Heart left ventricle (tissue), 16 donors: ENCODE data around the gene PTPN3. TPM values are rescaled to one million over a fixed set of nuclear protein-coding genes. Genes with fewer than 3 reads are reported as not detected.

Experiments
- ATAC-seq, 4 donors: fragments of 200-7000 bp; cut with Tn5 transposase; one replicate each; pipeline ENCODE4 v1.9.1; 2020 to 2022; ENCODE audit warnings: moderate library complexity in 4 of 4, mild to moderate bottlenecking in 3 of 4, moderate number of reproducible peaks in 1 of 4
- DNase-seq, 5 donors: peaks; one replicate each; pipeline ENCODE4 v3.0.0-alpha.2; 2020
- H3K27ac ChIP-seq, 12 donors: fragments of 200-600 bp; sonication (generic) in 4 of 12; one replicate each; pipeline versions ENCODE4 v1.5.0 to v1.8.0; 2016 to 2022; ENCODE audit warnings: mild to moderate bottlenecking in 2 of 12
- H3K27me3 ChIP-seq, 9 donors: fragments of 200-600 bp; sonication (generic) in 2 of 9; one replicate each; pipeline versions ENCODE4 v1.5.1 to v1.8.0; 2016 to 2022; ENCODE audit warnings: mild to moderate bottlenecking in 3 of 9
- H3K36me3 ChIP-seq, 9 donors: fragments of 200-600 bp; sonication (generic) in 2 of 9; one replicate each; pipeline versions ENCODE4 v1.5.0 to v1.8.0; 2018 to 2022; ENCODE audit warnings: mild to moderate bottlenecking in 2 of 9
- H3K4me1 ChIP-seq, 12 donors: fragments of 200-600 bp; sonication (generic) in 4 of 12; one replicate each; pipeline versions ENCODE4 v1.5.0 to v1.8.0; 2016 to 2022; ENCODE audit warnings: mild to moderate bottlenecking in 3 of 12
- H3K4me3 ChIP-seq, 12 donors: fragments of 200-600 bp; sonication (generic) in 4 of 12; one replicate each; pipeline versions ENCODE4 v1.5.0 to v1.8.0; 2017 to 2022; ENCODE audit warnings: mild to moderate bottlenecking in 9 of 12, moderate library complexity in 4 of 12
- H3K9me3 ChIP-seq, 12 donors: fragments of 200-600 bp; sonication (generic) in 4 of 12; one replicate each; pipeline versions ENCODE4 v1.5.0 to v1.8.0; 2016 to 2022; ENCODE audit warnings: mild to moderate bottlenecking in 1 of 12
- CTCF ChIP-seq, 12 donors: fragments of 200-600 bp; sonication (generic) in 4 of 12; IDR thresholded peaks; one replicate each; pipeline versions ENCODE4 v1.5.0 to v1.8.0; 2018 to 2022; ENCODE audit warnings: antibody characterized with exemption in 12 of 12, mild to moderate bottlenecking in 5 of 12
- POLR2A ChIP-seq, 2 donors: fragments of 450-650 bp; IDR thresholded peaks; one replicate each; pipeline ENCODE4 v1.6.1; 2017; ENCODE audit warnings: antibody characterized with exemption in 2 of 2, mild to moderate bottlenecking in 2 of 2, moderate library complexity in 2 of 2
- WGBS, 4 donors: extraction: QIAGEN DNeasy Blood & Tissue Kit in 2 of 4; methylation state at CpG; one replicate each; pipeline versions ENCODE4 v1.1.5 to v1.1.7; 2013 to 2018; 5-methylcytosine and 5-hydroxymethylcytosine counted together
- intact Hi-C, 10 donors: fragments of 100-400 bp; cut with DNase I; formaldehyde crosslinking; loops; one replicate each; pipeline versions ENCODE4 v1.11.1 to v1.14.2; 2022
- polyA plus RNA-seq, 2 donors: library from polyadenylated mRNA; stranded (reverse); fragments of 200-250 nt; gene quantifications; one replicate each; pipeline ENCODE4 v1.2.3, GENCODE V29; 2013
- total RNA-seq, 9 donors: library from RNA; depleted of rRNA in 2 of 9; stranded (reverse); fragments of >200 nt in 2 of 9; fragmentation: NEBNext Ultra II Directional in 3 of 9; extraction: Animal tissue kit (Norgen Biotek cat#: 25700) in 3 of 9; gene quantifications; one replicate each; pipeline versions ENCODE4 v1.1.0 to v1.2.4, GENCODE V29; 2016 to 2023
- donor health status: ischemic (EF 13 %, LVEDD 7.1; RV severe dilation, severe dysfunction).
- donor health status: healthy with polysubstance abuse.
- donor health status: DM: no; HTN: yes; CAD: no.
- donor health status: DM: no; HTN: no; CAD: no.
- donor health status: ischemic (EF 25% LVEDD 6.9; RV normal size, moderate dysfunction).
- donor health status: ischemic (EF 25% LVEDD 5.7; RV mildly dilated, moderate dysfunction).
- donor health status: healthy.
- donor health status: DM: yes; HTN: yes; CAD: no.
- donor health status: ischemic (EF 35%, LVEDD 5.7; RV mildly dilated, moderate dysfunction).
- donor health status: nonischemic (EF 11% LVEDD 7.7; RV severe dilation, severe dysfunction).
- donor health status: DM: yes; HTN: yes; CAD: no.
- donor health status: PGD.
- donor health status: ischemic (EF 29% LVEDD 5.4; RV normal size, mild dysfunction).
- donor health status: nonischemic (EF 23%, LVEDD 6.1; RV moderate dilation, normal function).

The PTPN3 gene
- total and polyA plus RNA-seq, 11 donors = 6.9 to 77.0 (median 51.7) TPM

- DNase-seq (no peak), ATAC-seq (no peak)
- peaks cover 0 to 4% (median 0%) of the 10 kb centered on the region in 9 donors for H3K27me3 ChIP-seq
- H3K9me3 ChIP-seq = no peaks in the 10 kb centered on the region
- intact Hi-C loops = no loop called here
- H3K4me3 ChIP-seq = no peak overlapping the region
- H3K4me1 ChIP-seq = peaks cover 0 to 5% (median 0%) of the 10 kb centered on the region in 12 donors
- peaks cover 0 to 13% (median 0%) of the 10 kb centered on the region in 9 donors for H3K36me3 ChIP-seq
- TF ChIP-seq CTCF (IDR thresholded peaks at IDR 0.05) (no peak), POLR2A (IDR thresholded peaks at IDR 0.05) (no peak)
- H3K27ac ChIP-seq = no peak overlapping the region
These were observed 44.1 kb downstream of the PTPN3 start for GRCh38 chr9:109454041-109454440.

- Histone ChIP-seq H3K36me3 (peaks cover 0 to 13% (median 0%) of the 10 kb centered on the region in 9 donors), H3K27ac (no peak overlapping the region), H3K9me3 (no peaks in the 10 kb centered on the region), H3K27me3 (peaks cover 0 to 4% (median 0%) of the 10 kb centered on the region in 9 donors), H3K4me1 (peaks cover 0 to 5% (median 0%) of the 10 kb centered on the region in 12 donors), H3K4me3 (no peak overlapping the region)
- intact Hi-C loops = no loop called here
- ATAC-seq = peak in 1 of 4 donors; percentile 31
- 72 to 86% (median 77%) methylated on average over 3 of the region's 3 CpGs for WGBS, 4 donors
- TF ChIP-seq CTCF (IDR thresholded peaks at IDR 0.05) (no peak), POLR2A (IDR thresholded peaks at IDR 0.05) (no peak)
- no peak for DNase-seq
These were observed 44.8 kb downstream of the PTPN3 start for GRCh38 chr9:109453210-109453842.

- TF ChIP-seq POLR2A (IDR thresholded peaks at IDR 0.05) (no peak), CTCF (IDR thresholded peaks at IDR 0.05) (no peak)
- H3K36me3 ChIP-seq = peaks cover 0 to 13% (median 0%) of the 10 kb centered on the region in 9 donors
- ATAC-seq (no peak), DNase-seq (no peak)
- peaks cover 0 to 4% (median 0%) of the 10 kb centered on the region in 9 donors for H3K27me3 ChIP-seq
- H3K4me3 ChIP-seq = no peak overlapping the region
- intact Hi-C loops = no loop called here
- 75 to 97% (median 91%) methylated on average over 3 of the region's 3 CpGs for WGBS, 4 donors
- H3K4me1 ChIP-seq = peaks cover 0 to 5% (median 0%) of the 10 kb centered on the region in 12 donors
- H3K9me3 ChIP-seq = no peaks in the 10 kb centered on the region
- H3K27ac ChIP-seq = no peak overlapping the region
These were observed 45.3 kb downstream of the PTPN3 start for GRCh38 chr9:109452761-109453160.

DNA sequence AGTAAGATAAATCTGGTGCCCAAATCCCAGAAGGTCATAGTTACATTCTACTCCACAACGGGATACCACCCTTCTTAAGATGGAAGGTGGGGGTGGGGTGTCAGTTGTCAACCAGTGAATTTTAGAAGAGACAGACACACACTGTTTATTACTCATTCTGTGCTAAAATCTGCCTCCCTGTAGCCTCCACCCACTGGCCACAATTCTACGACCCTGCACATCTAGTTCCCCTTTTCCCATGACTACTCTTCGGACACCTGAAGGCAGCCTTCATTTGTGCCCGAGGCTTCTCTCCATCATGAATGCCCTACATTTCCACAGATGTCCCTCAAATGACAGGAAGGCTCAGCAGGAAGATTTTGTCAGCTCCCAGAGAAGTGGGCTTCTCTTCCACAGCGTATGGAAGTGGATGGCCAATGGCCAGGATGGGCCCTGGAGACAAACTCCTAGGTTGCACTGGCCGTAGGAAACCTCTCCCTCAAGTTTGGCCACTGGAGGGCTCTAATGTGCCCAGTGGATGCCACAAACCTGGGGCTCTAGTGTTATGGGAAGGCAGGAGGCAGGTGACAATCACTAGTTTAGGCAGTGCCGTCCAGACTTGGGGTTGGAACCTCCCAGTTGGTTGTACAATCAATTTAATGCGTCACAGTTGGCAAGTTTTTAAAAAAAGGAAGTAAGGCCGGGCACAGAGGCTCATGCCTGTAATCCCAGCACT, 46.6 kb downstream of the PTPN3 start:
- Histone ChIP-seq H3K4me1 (peaks cover 0 to 5% (median 0%) of the 10 kb centered on the region in 12 donors), H3K27me3 (peaks cover 0 to 4% (median 0%) of the 10 kb centered on the region in 9 donors), H3K4me3 (no peak overlapping the region), H3K9me3 (no peaks in the 10 kb centered on the region), H3K27ac (no peak overlapping the region), H3K36me3 (peaks cover 0 to 8% (median 0%) of the 10 kb centered on the region in 9 donors)
- peak in 3 of 12 donors; percentile 11 to 19 (median 12) for TF ChIP-seq CTCF (IDR thresholded peaks at IDR 0.05)
- TF ChIP-seq POLR2A (IDR thresholded peaks at IDR 0.05) = no peak
- intact Hi-C loops = no loop called here
- 73 to 79% (median 77%) methylated on average over 9 of the region's 9 CpGs for WGBS, 4 donors
- ATAC-seq = no peak
- no peak for DNase-seq
